ENCODE data around the gene TBX20. TPM values are rescaled to one million over a fixed set of nuclear protein-coding genes. Genes with fewer than 3 reads are reported as not detected.
"Not testable (repeated sequence)": the region's sequence is repeated elsewhere in the genome, so short reads cannot be mapped to it uniquely, and the experiment has no call there.

TBX20 gene
- total and polyA plus RNA-seq, 2 of the 13 experiments (the other 11 are each of a cell fraction or from before 2014, with no cell fraction given), result not detected

DNA sequence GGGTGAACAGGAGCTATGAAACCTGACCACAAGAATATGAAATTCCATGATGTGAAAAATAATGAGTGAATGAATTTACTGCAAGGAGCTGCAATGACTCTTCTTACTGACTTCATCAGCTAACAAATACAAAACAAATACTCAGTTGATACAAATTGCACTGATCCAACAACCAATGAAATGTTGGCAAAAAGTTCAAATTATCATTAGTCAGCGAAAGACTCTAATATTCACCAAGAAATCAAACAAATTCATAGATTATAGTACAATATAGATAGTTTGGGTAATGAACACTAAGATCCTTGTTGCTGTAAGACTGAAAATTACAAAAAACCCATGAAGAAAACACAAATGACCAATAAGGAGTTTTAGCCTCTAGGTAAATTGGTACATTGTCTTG lies 49.0 kb downstream of the TBX20 start:
- intact Hi-C loops (cut with micrococcal nuclease; ENCODE audit: unreplicated experiment); H3K27ac ChIP-seq (ENCODE audit: extremely low read length, insufficient read depth, low read length); H4K20me1 ChIP-seq (ENCODE audit: insufficient read depth, low read length); FAIRE-seq; H3K36me3 ChIP-seq (replicated peaks in 1 of 2; ENCODE audit: control insufficient read depth in 1 of 2, insufficient read depth in 2 of 2, low read length in 2 of 2); H3K4me3 ChIP-seq (replicated peaks in 1 of 3; ENCODE audit: insufficient read depth in 1 of 3, low read depth in 2 of 3, low read length in 3 of 3); ATAC-seq; POLR2A ChIA-PET; H3K4me1 ChIP-seq (ENCODE audit: insufficient read depth, low read length); BruUV-seq (replicated peaks); H3K4me2 ChIP-seq (ENCODE audit: low read depth, low read length); H3K9me3 ChIP-seq (ENCODE audit: low read length); H3K9ac ChIP-seq (ENCODE audit: insufficient read depth, low read depth, low read length); DNase-seq (ENCODE audit: low spot score); H3K79me2 ChIP-seq (ENCODE audit: insufficient read depth, low read length); CTCF ChIA-PET (ENCODE audit: low intra/inter-chr PET ratio, low total read pairs); H3K27me3 ChIP-seq (ENCODE audit: control insufficient read depth in 1 of 2, insufficient read depth in 2 of 2, low read length in 2 of 2); H2AFZ ChIP-seq (ENCODE audit: low read length); in situ Hi-C loops (cut with HindIII; ENCODE audit: extremely low pct_ligation_motif_present, low pct_unique_long_range_greater_than_20kb): not testable (repeated sequence)
- WGBS (ENCODE audit: low lambda C conversion rate), result 0% methylated on average over 1 of the region's 1 CpG
- TF ChIP-seq MAFF (IDR thresholded peaks at IDR 0.05; ENCODE audit: low read depth, low read length) (peak; percentile 61), MAFK (conservative IDR thresholded peaks at IDR 0.05 in 1 of 2, IDR thresholded peaks at IDR 0.05 in 1 of 2; ENCODE audit: low read length in 2 of 2) (peak; percentile 26 to 63; a peak in 2 of 4 replicates)

DNA sequence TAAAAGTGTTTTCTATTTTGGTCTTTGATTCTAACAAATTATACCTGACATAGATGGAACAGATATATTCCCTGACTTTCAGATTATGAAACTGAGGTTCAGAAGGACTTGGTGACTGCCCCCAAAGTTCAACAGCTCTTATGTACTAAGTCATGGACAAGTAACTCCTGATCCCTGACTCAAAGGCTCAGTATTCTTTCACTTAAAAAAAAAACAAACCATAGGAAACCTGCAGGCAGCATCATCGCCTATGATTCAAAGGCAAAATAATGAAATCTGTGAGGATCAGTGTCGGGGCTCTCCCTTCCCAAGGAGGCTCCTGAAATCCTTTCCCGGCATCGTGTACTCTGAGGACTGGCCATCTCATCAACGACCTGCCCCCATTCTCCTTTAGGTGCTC lies 49.9 kb downstream of the TBX20 start:
- H3K9me3 ChIP-seq (ENCODE audit: low read length); H3K4me1 ChIP-seq (ENCODE audit: insufficient read depth, low read length); H3K4me2 ChIP-seq (ENCODE audit: low read depth, low read length); H4K20me1 ChIP-seq (ENCODE audit: insufficient read depth, low read length); POLR2A ChIA-PET; H3K27me3 ChIP-seq (ENCODE audit: control insufficient read depth in 1 of 2, insufficient read depth in 2 of 2, low read length in 2 of 2); DNase-seq (ENCODE audit: low spot score); BruUV-seq (replicated peaks); H3K9ac ChIP-seq (ENCODE audit: insufficient read depth, low read depth, low read length); H3K4me3 ChIP-seq (replicated peaks in 1 of 3; ENCODE audit: insufficient read depth in 1 of 3, low read depth in 2 of 3, low read length in 3 of 3); FAIRE-seq; intact Hi-C loops (cut with micrococcal nuclease; ENCODE audit: unreplicated experiment); ATAC-seq; in situ Hi-C loops (cut with HindIII; ENCODE audit: extremely low pct_ligation_motif_present, low pct_unique_long_range_greater_than_20kb); H3K79me2 ChIP-seq (ENCODE audit: insufficient read depth, low read length); CTCF ChIA-PET (ENCODE audit: low intra/inter-chr PET ratio, low total read pairs); H3K36me3 ChIP-seq (replicated peaks in 1 of 2; ENCODE audit: control insufficient read depth in 1 of 2, insufficient read depth in 2 of 2, low read length in 2 of 2); H3K27ac ChIP-seq (ENCODE audit: extremely low read length, insufficient read depth, low read length); H2AFZ ChIP-seq (ENCODE audit: low read length): not testable (repeated sequence)
- WGBS (ENCODE audit: low lambda C conversion rate), result 15% methylated on average over 2 of the region's 5 CpGs

DNA sequence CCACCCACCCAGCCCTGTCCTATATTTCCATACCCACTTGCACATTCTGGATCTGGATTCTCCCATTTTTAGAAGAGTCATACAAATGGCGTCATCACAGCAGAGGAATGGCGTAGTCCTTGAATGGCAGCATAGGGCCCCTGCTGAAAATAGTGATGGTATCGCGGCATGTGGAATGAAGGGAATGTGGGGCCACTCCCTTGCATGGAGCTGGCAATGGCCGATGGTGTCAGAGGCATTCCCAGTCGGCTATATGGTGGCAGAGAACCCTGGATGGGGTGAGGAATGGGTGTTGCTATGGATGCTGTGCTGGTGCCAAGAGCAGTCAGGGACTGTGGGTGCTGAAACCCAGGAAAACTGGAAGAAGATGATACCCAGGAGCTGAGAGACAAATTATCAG lies 51.5 kb downstream of the TBX20 start:
- 2% methylated on average over 6 of the region's 6 CpGs for WGBS (ENCODE audit: low lambda C conversion rate)
- BruUV-seq (replicated peaks); H3K9ac ChIP-seq (ENCODE audit: insufficient read depth, low read depth, low read length): not testable (repeated sequence)

DNA sequence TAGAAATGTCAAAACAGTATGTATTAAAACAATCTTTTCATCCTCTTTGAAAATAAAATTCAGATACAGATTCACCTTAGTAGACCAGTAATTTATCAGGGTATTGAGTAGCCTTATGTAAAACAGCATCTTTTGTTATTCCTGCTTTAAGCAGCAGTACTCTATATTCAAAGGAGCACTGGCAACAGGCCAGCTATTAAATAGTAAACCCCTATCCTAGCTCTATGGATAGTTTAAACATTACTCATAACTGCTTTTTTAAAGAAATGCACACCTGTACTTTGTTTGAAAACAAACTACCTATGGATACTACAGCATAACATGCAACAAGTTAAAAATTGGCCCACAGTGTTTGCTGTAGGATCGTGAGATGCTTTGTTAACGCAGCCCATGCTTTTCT lies 53.7 kb downstream of the TBX20 start:
- FAIRE-seq, result peak; percentile 47
- H3K36me3 ChIP-seq (replicated peaks in 1 of 2; ENCODE audit: control insufficient read depth in 1 of 2, insufficient read depth in 2 of 2, low read length in 2 of 2); ATAC-seq; POLR2A ChIA-PET; CTCF ChIA-PET (ENCODE audit: low intra/inter-chr PET ratio, low total read pairs); H4K20me1 ChIP-seq (ENCODE audit: insufficient read depth, low read length); H3K4me3 ChIP-seq (replicated peaks in 1 of 3; ENCODE audit: insufficient read depth in 1 of 3, low read depth in 2 of 3, low read length in 3 of 3); H3K9ac ChIP-seq (ENCODE audit: insufficient read depth, low read depth, low read length); in situ Hi-C loops (cut with HindIII; ENCODE audit: extremely low pct_ligation_motif_present, low pct_unique_long_range_greater_than_20kb); H3K27ac ChIP-seq (ENCODE audit: extremely low read length, insufficient read depth, low read length); H3K79me2 ChIP-seq (ENCODE audit: insufficient read depth, low read length); H3K4me1 ChIP-seq (ENCODE audit: insufficient read depth, low read length); intact Hi-C loops (cut with micrococcal nuclease; ENCODE audit: unreplicated experiment); H3K4me2 ChIP-seq (ENCODE audit: low read depth, low read length); H3K9me3 ChIP-seq (ENCODE audit: low read length); DNase-seq (ENCODE audit: low spot score); H3K27me3 ChIP-seq (ENCODE audit: control insufficient read depth in 1 of 2, insufficient read depth in 2 of 2, low read length in 2 of 2); BruUV-seq (replicated peaks); H2AFZ ChIP-seq (ENCODE audit: low read length): not testable (repeated sequence)
- WGBS (ENCODE audit: low lambda C conversion rate), result 0% methylated on average over 2 of the region's 2 CpGs

More for the DNA sequence above, 51.5 kb downstream of the TBX20 start:
- in situ Hi-C loops (cut with HindIII; ENCODE audit: extremely low pct_ligation_motif_present, low pct_unique_long_range_greater_than_20kb); H3K9me3 ChIP-seq (ENCODE audit: low read length); H3K27ac ChIP-seq (ENCODE audit: extremely low read length, insufficient read depth, low read length); H3K4me3 ChIP-seq (replicated peaks in 1 of 3; ENCODE audit: insufficient read depth in 1 of 3, low read depth in 2 of 3, low read length in 3 of 3); H3K79me2 ChIP-seq (ENCODE audit: insufficient read depth, low read length); CTCF ChIA-PET (ENCODE audit: low intra/inter-chr PET ratio, low total read pairs); FAIRE-seq; H4K20me1 ChIP-seq (ENCODE audit: insufficient read depth, low read length); H2AFZ ChIP-seq (ENCODE audit: low read length); DNase-seq (ENCODE audit: low spot score); intact Hi-C loops (cut with micrococcal nuclease; ENCODE audit: unreplicated experiment); H3K4me1 ChIP-seq (ENCODE audit: insufficient read depth, low read length); H3K36me3 ChIP-seq (replicated peaks in 1 of 2; ENCODE audit: control insufficient read depth in 1 of 2, insufficient read depth in 2 of 2, low read length in 2 of 2); POLR2A ChIA-PET; H3K4me2 ChIP-seq (ENCODE audit: low read depth, low read length); H3K27me3 ChIP-seq (ENCODE audit: control insufficient read depth in 1 of 2, insufficient read depth in 2 of 2, low read length in 2 of 2); ATAC-seq: not testable (repeated sequence)
